Measurements from ENCODE around the gene CCDC3.

CCDC3 gene

DNA sequence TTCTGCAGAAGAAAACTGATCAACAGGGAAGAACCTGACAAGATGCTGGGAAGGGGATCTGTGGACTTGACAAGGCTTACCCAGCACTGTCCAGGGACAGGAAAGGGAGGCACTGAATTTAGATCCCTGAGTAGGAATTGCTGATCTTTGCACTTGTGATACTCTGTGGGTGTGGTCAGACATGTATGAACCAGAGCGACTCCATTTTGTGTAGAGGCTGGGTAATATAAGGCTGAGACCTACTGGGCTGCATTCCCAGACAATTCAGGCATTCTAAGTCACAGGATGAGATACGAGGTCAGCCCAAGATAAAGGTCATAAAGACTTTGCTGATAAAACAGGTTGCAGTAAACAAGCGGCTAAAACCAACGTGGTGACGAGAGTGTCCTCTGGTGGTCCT, 60.7 kb downstream of the CCDC3 start:
- in situ Hi-C loops (cut with MboI; ENCODE audit: low pct_unique_long_range_greater_than_20kb, low sequenced_read_pairs) = no loop called here
- DNase-seq = no peak

GRCh38 chr10:12938271-12938670, 63.2 kb downstream of the CCDC3 start:
- in situ Hi-C loops (cut with MboI; ENCODE audit: low pct_unique_long_range_greater_than_20kb, low sequenced_read_pairs) = no loop called here
- DNase-seq = no peak

DNA sequence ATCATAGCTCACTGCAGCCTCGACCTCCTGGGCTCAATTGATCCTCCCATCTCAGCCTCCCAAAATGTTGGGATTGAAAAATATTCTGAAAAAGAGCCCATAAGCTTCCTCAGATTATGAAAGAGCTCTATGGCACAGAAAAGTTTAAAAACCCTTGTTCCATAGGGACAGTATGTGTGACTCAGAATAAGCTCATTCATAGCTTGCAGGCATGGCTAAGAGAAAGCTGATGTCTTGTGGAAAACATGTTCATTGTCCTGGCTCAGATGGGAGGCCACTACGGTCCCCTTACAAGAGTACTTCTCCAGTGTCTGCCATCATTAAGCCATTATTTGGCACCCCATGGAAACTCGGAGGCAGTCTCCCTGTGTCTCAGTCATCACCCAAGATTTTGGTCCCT, 64.0 kb downstream of the CCDC3 start:
- in situ Hi-C loops (cut with MboI; ENCODE audit: low pct_unique_long_range_greater_than_20kb, low sequenced_read_pairs) = no loop called here
- DNase-seq = no peak

GRCh38 chr10:12934777-12935176, 66.7 kb downstream of the CCDC3 start:
- in situ Hi-C loops (cut with MboI; ENCODE audit: low pct_unique_long_range_greater_than_20kb, low sequenced_read_pairs) = no loop called here
- DNase-seq = no peak

- DNase-seq = no peak
- in situ Hi-C loops (cut with MboI; ENCODE audit: low pct_unique_long_range_greater_than_20kb, low sequenced_read_pairs) = no loop called here
Observed at GRCh38 chr10:12929381-12929780, 72.1 kb downstream of the CCDC3 start.

DNA sequence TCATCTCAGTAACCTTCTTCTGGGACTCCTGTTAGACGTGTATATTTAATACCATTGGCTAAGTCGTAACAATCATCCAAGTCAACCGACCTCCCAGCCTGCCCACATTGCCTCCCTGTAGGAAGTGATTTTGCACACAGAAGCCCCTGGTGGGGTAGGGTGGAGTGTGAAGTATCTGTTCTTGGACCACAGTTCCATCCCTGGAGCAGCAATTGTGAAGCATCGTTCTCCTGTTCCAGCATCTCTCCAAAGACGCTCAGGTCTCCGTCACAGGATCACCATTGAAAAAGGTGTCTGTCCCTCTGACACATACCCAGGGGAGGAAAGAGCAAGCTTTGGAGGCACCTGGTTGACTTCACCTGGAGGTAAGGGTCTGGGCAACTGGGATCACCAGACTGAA, 72.9 kb downstream of the CCDC3 start:
- no peak for DNase-seq
- in situ Hi-C loops (cut with MboI; ENCODE audit: low pct_unique_long_range_greater_than_20kb, low sequenced_read_pairs) = no loop called here

DNA sequence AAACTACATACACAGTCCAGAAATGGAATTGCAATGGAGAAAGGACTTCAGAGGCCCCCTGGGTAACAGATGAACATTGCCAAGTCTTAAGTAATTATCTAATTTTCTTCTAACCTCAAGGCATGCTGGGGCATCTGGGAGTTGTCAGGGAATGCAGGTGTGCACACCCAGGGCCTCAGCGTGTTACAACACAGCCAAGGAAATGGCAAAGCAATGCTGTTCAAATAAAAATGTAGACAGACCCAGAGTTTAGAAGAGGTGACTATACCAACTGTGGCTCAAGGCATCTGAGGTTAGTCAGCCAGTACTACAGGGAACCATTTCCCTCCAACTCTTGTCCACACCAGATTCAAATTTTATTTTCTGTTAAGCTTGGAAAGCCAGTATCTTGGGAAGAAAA, 73.6 kb downstream of the CCDC3 start:
- in situ Hi-C loops (cut with MboI; ENCODE audit: low pct_unique_long_range_greater_than_20kb, low sequenced_read_pairs) = no loop called here
- DNase-seq = no peak

- no peak for DNase-seq
- in situ Hi-C loops (cut with MboI; ENCODE audit: low pct_unique_long_range_greater_than_20kb, low sequenced_read_pairs) = no loop called here
Observed at GRCh38 chr10:12925845-12926244, 75.7 kb downstream of the CCDC3 start.

DNA sequence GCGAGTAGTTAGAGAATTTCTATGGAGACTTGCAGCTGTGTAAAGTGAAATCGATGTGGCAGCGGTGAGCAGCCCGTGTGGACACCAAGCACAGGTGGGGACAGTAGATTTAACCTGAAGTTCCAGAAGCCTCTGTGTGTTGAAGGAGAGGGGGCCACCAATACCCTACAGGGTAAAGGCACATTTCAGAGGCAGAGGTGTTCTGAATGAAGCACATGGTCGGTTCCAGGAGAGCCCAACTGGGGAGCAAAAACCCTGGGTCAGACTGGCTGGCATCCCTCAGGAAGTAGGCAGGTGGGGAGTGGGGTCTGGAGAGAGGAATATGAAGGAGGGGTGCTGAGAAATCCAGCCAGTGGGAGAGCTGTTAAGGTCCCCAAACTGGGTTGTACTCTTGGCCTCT, 76.6 kb downstream of the CCDC3 start:
- DNase-seq = no peak
- in situ Hi-C loops (cut with MboI; ENCODE audit: low pct_unique_long_range_greater_than_20kb, low sequenced_read_pairs) = no loop called here

DNA sequence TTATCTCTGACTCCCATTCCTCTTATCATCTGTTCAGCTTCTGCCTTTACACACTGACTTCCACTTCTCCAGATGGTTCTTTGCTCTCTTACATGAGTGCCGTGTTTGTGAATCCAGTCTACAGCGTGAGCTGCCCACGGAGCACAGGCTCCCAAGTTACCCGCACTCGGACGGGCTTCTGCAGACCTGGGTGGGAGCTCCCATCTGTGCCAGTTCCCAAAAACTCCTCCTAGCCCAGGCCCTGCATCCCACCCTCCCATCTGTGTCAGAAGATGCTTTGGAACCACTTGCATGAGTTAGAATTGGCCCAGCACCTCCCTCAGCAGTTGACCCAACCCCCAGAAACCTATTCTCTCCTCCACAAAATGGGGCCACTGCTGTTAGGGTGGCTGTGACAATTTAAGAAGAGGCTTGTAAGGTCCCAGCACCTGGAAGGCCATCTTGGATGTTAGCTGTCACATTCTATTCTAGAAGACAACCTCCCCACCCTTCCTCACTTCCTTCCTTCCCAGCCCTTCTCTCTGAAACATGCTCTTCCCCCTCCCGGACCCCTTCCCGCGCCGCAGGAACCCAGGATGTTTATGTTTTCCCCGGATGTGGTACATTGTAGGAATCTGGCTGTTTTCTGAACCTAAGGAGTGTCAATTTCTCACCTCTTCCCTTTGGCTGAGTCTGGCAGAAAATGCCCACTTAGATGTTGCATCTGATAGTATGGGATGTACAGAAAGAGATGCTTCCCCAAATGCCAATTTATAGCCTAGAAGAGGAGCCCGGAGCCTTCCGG, 79.2 kb downstream of the CCDC3 start:
- no peak for DNase-seq
- in situ Hi-C loops (cut with MboI; ENCODE audit: low pct_unique_long_range_greater_than_20kb, low sequenced_read_pairs) = no loop called here

DNA sequence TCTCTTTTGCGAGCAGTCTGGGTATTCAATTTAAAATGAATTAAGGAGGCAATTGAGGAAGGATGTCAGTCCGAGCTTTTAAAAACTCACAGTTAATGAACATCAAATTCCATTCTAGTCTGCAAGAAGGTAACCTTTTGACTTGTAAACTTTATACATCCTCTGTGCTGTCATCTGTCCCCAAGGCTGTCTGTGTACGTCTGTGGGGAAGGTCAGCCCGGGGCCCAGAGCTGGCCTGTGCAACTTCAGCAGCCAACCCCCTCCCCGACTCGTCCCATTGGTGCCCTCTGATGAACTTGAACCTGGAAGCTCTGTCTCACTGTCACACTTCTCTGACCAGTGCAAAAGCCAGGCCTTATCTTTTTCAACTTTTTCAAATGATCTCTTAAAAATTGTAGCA, 80.3 kb downstream of the CCDC3 start:
- in situ Hi-C loops (cut with MboI; ENCODE audit: low pct_unique_long_range_greater_than_20kb, low sequenced_read_pairs) = no loop called here
- DNase-seq = no peak

DNA sequence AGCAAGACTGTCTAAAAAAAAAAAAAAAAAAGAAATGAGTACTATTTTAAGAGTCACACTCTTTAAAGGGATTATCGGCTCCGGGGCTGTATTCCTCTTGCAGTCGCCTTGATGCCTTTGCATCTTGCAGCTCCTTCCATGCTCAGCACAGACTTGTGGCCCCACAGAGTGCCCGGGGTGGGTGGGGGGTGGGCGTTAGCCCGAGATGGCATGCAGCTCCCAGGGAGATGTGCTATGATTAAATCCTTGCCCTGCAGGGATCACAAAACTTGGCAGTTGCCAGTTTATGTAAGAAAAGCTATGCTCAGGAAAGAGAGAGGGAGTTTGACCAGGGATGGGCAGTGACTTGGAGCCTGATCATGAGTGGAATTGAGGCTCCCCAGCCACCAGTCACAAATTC, 81.9 kb downstream of the CCDC3 start:
- DNase-seq = no peak
- in situ Hi-C loops (cut with MboI; ENCODE audit: low pct_unique_long_range_greater_than_20kb, low sequenced_read_pairs) = no loop called here

GRCh38 chr10:12916587-12916986, 84.9 kb downstream of the CCDC3 start:
- no peak for DNase-seq
- in situ Hi-C loops (cut with MboI; ENCODE audit: low pct_unique_long_range_greater_than_20kb, low sequenced_read_pairs) = no loop called here

DNA sequence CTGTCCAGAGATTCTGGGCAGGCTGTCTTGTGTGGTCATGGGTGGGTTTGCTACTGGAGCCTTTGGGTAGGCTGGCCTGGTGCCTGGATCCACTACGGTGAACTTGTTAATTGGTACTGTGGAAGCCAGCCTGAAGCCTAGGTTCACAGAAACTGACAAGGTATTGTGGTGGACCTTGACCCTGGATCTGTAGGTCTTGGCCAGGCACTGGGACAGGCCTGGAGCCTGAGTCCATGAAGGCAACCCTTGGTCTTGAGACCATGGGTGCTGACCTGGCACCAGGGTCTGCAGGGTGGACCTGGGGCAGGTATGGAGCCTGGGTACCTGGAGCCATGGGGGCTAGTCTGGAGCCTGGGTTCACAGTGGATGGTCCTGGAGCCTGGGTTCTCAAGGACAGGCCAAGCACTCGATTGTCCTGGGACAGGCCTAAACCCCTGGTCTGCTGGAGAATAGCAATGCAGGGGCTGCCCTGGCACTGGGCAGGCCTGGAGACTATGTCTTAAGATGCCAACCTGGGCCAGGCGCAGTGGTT, 85.8 kb downstream of the CCDC3 start:
- no peak for DNase-seq
- in situ Hi-C loops (cut with MboI; ENCODE audit: low pct_unique_long_range_greater_than_20kb, low sequenced_read_pairs) = no loop called here

- in situ Hi-C loops (cut with MboI; ENCODE audit: low pct_unique_long_range_greater_than_20kb, low sequenced_read_pairs) = no loop called here
- no peak for DNase-seq
Observed at GRCh38 chr10:12914111-12914510, 87.4 kb downstream of the CCDC3 start.

DNA sequence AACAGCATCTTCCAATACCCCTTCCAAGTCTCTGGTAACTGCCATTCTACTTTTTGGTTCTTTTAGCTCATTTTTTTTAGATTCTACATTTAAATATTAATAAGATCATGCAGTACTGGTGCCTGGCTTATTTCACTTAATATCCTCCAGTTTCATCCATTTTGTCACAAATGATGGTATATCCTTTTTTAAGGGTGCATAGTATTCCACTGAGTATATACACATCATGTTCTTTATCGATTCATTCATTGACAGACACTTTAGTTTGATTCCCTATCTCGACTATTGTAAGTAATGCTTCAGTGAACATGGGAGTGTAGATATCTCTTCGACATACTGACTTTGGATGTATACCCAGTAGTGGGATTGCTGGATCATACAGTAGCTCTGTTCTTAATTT, 89.7 kb downstream of the CCDC3 start:
- in situ Hi-C loops (cut with MboI; ENCODE audit: low pct_unique_long_range_greater_than_20kb, low sequenced_read_pairs) = no loop called here
- DNase-seq = no peak

DNA sequence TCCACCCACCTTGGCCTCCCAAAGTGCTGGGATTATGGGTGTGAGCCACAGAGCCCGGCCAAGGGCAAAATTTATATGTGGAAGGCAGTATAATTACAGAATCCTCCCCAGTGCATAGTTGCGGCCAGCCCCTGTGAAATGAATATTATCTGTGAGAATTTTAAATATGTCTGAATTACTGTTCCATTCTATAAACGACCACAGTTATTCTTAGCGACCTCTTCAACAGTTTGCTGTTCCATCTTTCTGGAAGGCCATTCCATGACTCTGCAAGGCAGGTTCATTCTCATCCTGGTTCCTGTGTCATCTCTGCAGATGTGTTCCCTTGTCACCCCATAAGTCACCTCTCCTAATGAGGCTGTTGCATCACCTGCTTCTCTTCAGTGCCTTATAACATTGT, 90.7 kb downstream of the CCDC3 start:
- in situ Hi-C loops (cut with MboI; ENCODE audit: low pct_unique_long_range_greater_than_20kb, low sequenced_read_pairs) = no loop called here

GRCh38 chr10:12909836-12910185, 91.7 kb downstream of the CCDC3 start:
- no peak for DNase-seq
- in situ Hi-C loops (cut with MboI; ENCODE audit: low pct_unique_long_range_greater_than_20kb, low sequenced_read_pairs) = no loop called here

More for the DNA sequence above, 90.7 kb downstream of the CCDC3 start:
- DNase-seq = no peak

DNA sequence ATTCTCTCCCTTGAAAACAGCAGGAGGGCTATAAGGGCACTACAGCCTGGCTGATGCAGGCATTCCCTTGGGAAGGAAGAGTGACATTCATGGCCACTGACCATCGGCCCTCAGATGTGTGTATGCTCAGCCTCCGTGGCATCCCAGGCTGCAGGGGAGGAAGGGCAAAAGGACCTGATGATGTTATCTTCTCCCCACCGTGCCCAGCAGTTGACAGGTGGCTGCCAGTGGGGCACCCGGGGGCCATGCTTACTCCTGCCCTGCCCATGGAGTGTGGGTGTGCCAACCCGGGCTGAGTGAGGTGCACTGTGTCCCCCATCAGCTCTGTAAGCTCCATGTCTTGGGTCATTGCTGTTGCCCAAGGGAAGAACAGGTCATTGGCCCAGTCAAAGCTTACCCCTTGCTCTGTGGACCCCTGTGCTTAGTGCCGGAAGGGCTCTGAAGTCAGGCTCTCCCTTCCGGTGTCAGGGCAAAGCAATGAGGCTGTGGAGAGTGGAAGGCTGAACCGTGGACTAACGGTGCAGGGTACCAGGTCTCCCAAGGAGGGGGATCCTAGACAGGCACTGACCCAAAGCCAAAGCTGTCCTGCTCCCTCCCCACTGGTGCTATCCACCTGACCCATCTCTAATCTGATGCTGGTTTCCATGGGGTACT, 92.2 kb downstream of the CCDC3 start:
- in situ Hi-C loops (cut with MboI; ENCODE audit: low pct_unique_long_range_greater_than_20kb, low sequenced_read_pairs) = no loop called here
- no peak for DNase-seq

DNA sequence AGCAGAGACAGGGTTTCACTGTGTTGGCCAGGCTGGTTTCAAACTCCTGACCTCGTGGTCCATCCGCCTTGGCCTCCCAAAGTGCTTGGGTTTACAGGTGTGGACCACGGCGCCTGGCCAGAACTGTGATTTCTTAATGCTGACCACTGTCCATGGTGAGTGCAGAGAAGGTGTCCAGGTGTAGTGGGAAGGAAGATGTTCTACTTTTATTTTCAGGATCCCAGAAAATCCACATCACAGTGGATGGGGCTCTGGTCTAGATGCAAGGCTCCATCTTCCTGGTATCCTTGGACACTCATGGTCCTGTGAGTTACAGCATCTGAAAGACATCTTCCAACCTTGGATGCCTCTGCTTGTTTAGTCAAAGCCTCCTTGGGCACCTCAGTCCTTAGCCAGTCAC, 92.7 kb downstream of the CCDC3 start:
- no peak for DNase-seq
- in situ Hi-C loops (cut with MboI; ENCODE audit: low pct_unique_long_range_greater_than_20kb, low sequenced_read_pairs) = no loop called here

DNA sequence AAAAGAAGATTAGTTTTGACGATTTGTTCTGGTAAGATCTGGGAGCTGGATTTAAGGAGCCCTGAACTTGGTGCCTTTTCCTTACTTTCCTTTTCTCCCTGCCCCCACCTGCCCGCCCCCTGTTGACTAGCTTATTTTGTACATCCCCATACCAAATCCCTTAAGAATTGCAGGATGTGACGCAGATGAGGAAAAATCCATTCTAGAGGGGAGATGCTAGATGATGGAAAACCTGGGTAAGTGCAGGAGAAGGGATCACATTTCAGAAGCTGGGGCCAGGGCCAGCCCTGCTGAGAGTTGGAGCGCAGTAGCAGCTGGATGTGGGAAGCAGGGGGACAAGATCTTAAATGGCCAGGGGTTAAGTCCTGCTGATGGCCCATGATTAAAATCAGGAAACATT, 93.9 kb downstream of the CCDC3 start:
- in situ Hi-C loops (cut with MboI; ENCODE audit: low pct_unique_long_range_greater_than_20kb, low sequenced_read_pairs) = no loop called here
- DNase-seq = no peak

Measured in KBM-7 (cell line).